H1 (cell line): ENCODE measurements around the gene CDC42EP1. TPM values are rescaled to one million over a fixed set of nuclear protein-coding genes. Genes with fewer than 3 reads are reported as not detected.

Source experiments
- CTCF ChIA-PET: fragments of 300-600 bp; sonication (Branson Sonifier 250); formaldehyde crosslinking; loops from one replicate; lab custom pipeline; 2021; ENCODE audit not compliant: partially characterized antibody; lab: Charles Lee
- POLR2A ChIA-PET: fragments of 300-600 bp; sonication (Branson Sonifier 250); formaldehyde crosslinking; loops from one replicate; lab custom pipeline; 2021; ENCODE audit warnings: inconsistent platforms; ENCODE audit not compliant: partially characterized antibody; lab: Charles Lee
- DNase-seq, 2 experiments: peaks; one replicate each; pipeline versions ENCODE4 v3.0.0 to v3.0.0-alpha.2; 2010 to 2022; ENCODE audit warnings: low spot score in 2 of 2, low read depth in 1 of 2, mixed read lengths in 1 of 2
- FAIRE-seq: peaks from 2 replicates; lab custom pipeline; 2011; peaks lifted over from hg19 to GRCh38; lab: Jason Lieb, UNC
- H2AFZ ChIP-seq: 2 replicates; pipeline ENCODE4 v1.8.1; 2012; ENCODE audit warnings: low read length, inconsistent platforms
- H2AK5ac ChIP-seq: 2 replicates; pipeline ENCODE4 v1.6.1; 2013; ENCODE audit warnings: low read depth, low read length
- H2BK120ac ChIP-seq: replicated peaks from 2 replicates; pipeline ENCODE3; 2013; ENCODE audit warnings: low read depth, low read length, inconsistent platforms
- H2BK12ac ChIP-seq: 2 replicates; pipeline ENCODE4 v1.6.1; 2013; ENCODE audit warnings: low read depth, low read length
- H2BK15ac ChIP-seq: 2 replicates; pipeline ENCODE4 v1.6.1; 2013; ENCODE audit warnings: low read length
- H2BK20ac ChIP-seq: 2 replicates; pipeline ENCODE4 v1.6.1; 2013; ENCODE audit warnings: low read length
- H2BK5ac ChIP-seq: 2 replicates; pipeline ENCODE4 v1.6.1; 2013; ENCODE audit warnings: low read depth, low read length
- H3K14ac ChIP-seq: 2 replicates; pipeline ENCODE4 v1.6.1; 2013; ENCODE audit warnings: inconsistent platforms; ENCODE audit not compliant: insufficient read length
- H3K18ac ChIP-seq: 2 replicates; pipeline ENCODE4 v1.6.1; 2013; ENCODE audit warnings: low read length; ENCODE audit errors: extremely low read depth
- H3K23ac ChIP-seq: 2 replicates; pipeline ENCODE4 v1.6.1; 2013; ENCODE audit warnings: inconsistent platforms; ENCODE audit not compliant: insufficient read length
- H3K23me2 ChIP-seq: 2 replicates; pipeline ENCODE4 v1.6.1; 2013; ENCODE audit warnings: low read depth, low read length
- H3K27ac ChIP-seq: 2 replicates; pipeline ENCODE4 v1.6.1; 2011; ENCODE audit warnings: low read depth, low read length, inconsistent platforms
- H3K27me3 ChIP-seq, 4 experiments: replicated peaks in 1 of 4; 1 replicate in 1 of 4; 2 replicates in 3 of 4; pipeline versions ENCODE4 v1.6.1 to v1.8.1; 2011 to 2013; ENCODE audit warnings: low read length in 3 of 4, mild to moderate bottlenecking in 3 of 4, inconsistent platforms in 2 of 4, mixed read lengths in 2 of 4, moderate library complexity in 1 of 4; ENCODE audit not compliant: control insufficient read depth in 3 of 4, insufficient read depth in 3 of 4; ENCODE audit errors: extremely low read depth in 1 of 4
- H3K36me3 ChIP-seq, 4 experiments: 2 replicates each; pipeline versions ENCODE4 v1.6.1 to v1.8.1; 2011 to 2013; ENCODE audit warnings: mild to moderate bottlenecking in 4 of 4, low read length in 3 of 4, moderate library complexity in 2 of 4, control low read depth in 1 of 4, inconsistent platforms in 1 of 4; ENCODE audit not compliant: insufficient read depth in 4 of 4, control insufficient read depth in 2 of 4
- H3K4ac ChIP-seq: replicated peaks from 2 replicates; pipeline ENCODE3; 2013; ENCODE audit warnings: low read length, low read depth, mixed read lengths, inconsistent platforms; ENCODE audit not compliant: insufficient read length
- H3K4me1 ChIP-seq, 4 experiments: replicated peaks in 1 of 4; 1 replicate in 1 of 4; 2 replicates in 3 of 4; pipeline versions ENCODE4 v1.6.1 to v1.8.1; 2011 to 2013; ENCODE audit warnings: low read length in 3 of 4, inconsistent platforms in 2 of 4, mixed read lengths in 1 of 4; ENCODE audit not compliant: insufficient read depth in 4 of 4, control insufficient read depth in 3 of 4
- H3K4me2 ChIP-seq, 2 experiments: 2 replicates each; pipeline versions ENCODE4 v1.6.1 to v1.8.1; 2011 to 2013; ENCODE audit warnings: low read depth in 2 of 2, low read length in 2 of 2, control low read depth in 1 of 2, inconsistent platforms in 1 of 2, mild to moderate bottlenecking in 1 of 2; ENCODE audit not compliant: insufficient read depth in 1 of 2
- H3K4me3 ChIP-seq, 4 experiments: fragments of 200-600, 300-600 bp in 1 of 4; sonication (generic), shearing (Covaris generic), sonication (Bioruptor Twin) in 1 of 4; 2 replicates each; pipeline versions ENCODE4 v1.5.1 to v1.8.1; 2011 to 2016; ENCODE audit warnings: low read length in 4 of 4, low read depth in 3 of 4, control low read depth in 2 of 4, inconsistent platforms in 2 of 4, mild to moderate bottlenecking in 2 of 4, mixed read lengths in 1 of 4, moderate library complexity in 1 of 4; ENCODE audit not compliant: insufficient read depth in 2 of 4; ENCODE audit errors: extremely low read depth in 1 of 4
- H3K56ac ChIP-seq: replicated peaks from 2 replicates; pipeline ENCODE3; 2013; ENCODE audit warnings: low read depth, mild to moderate bottlenecking, mixed read lengths, low read length, inconsistent platforms; ENCODE audit not compliant: insufficient read length
- H3K79me1 ChIP-seq: 2 replicates; pipeline ENCODE4 v1.6.1; 2013; ENCODE audit warnings: low read depth, low read length, control low read depth
- H3K79me2 ChIP-seq, 2 experiments: 2 replicates each; pipeline versions ENCODE4 v1.6.1 to v1.8.1; 2012 to 2013; ENCODE audit warnings: low read length in 2 of 2, mild to moderate bottlenecking in 2 of 2, inconsistent platforms in 1 of 2; ENCODE audit not compliant: insufficient read depth in 2 of 2, control insufficient read depth in 1 of 2
- H3K9ac ChIP-seq, 4 experiments: replicated peaks in 1 of 4; 1 replicate in 1 of 4; 2 replicates in 3 of 4; pipeline versions ENCODE4 v1.6.1 to v1.8.1; 2011 to 2013; ENCODE audit warnings: low read depth in 3 of 4, low read length in 3 of 4, control low read depth in 2 of 4, mild to moderate bottlenecking in 2 of 4, moderate library complexity in 2 of 4, inconsistent platforms in 1 of 4; ENCODE audit errors: extremely low read depth in 1 of 4
- H3K9me3 ChIP-seq, 2 experiments: 2 replicates each; pipeline versions ENCODE4 v1.6.1 to v1.8.1; 2012 to 2013; ENCODE audit warnings: mild to moderate bottlenecking in 2 of 2, moderate library complexity in 2 of 2, control low read depth in 1 of 2, inconsistent platforms in 1 of 2, low read depth in 1 of 2, low read length in 1 of 2, mixed read lengths in 1 of 2; ENCODE audit not compliant: insufficient read depth in 2 of 2
- H4K20me1 ChIP-seq, 2 experiments: replicated peaks in 1 of 2; 2 replicates each; pipeline versions ENCODE3 to v1.8.1; 2011 to 2013; ENCODE audit warnings: inconsistent platforms in 2 of 2, low read length in 2 of 2, mild to moderate bottlenecking in 1 of 2; ENCODE audit not compliant: insufficient read depth in 2 of 2, control insufficient read depth in 1 of 2
- H4K5ac ChIP-seq: 2 replicates; pipeline ENCODE4 v1.6.1; 2013; ENCODE audit warnings: low read length, low read depth, mixed read lengths, inconsistent platforms; ENCODE audit not compliant: insufficient read length
- H4K8ac ChIP-seq: 2 replicates; pipeline ENCODE4 v1.8.0; 2013; ENCODE audit warnings: mild to moderate bottlenecking, moderate library complexity, low read length, inconsistent platforms; ENCODE audit not compliant: insufficient read depth; ENCODE audit errors: extremely low read depth
- H4K91ac ChIP-seq: replicated peaks from 2 replicates; pipeline ENCODE3; 2013; ENCODE audit warnings: low read length, mixed read lengths, inconsistent platforms; ENCODE audit not compliant: insufficient read length
- CREB1 ChIP-seq: IDR thresholded peaks from 2 replicates; pipeline ENCODE4 v1.6.1; 2012; ENCODE audit warnings: inconsistent platforms
- EGR1 ChIP-seq: IDR thresholded peaks from 2 replicates; pipeline ENCODE4 v1.6.1; 2011; ENCODE audit warnings: low read depth, low read length, borderline replicate concordance
- HDAC2 ChIP-seq, 2 experiments: fragments of 300-600 bp in 1 of 2; sonication (generic) in 1 of 2; IDR thresholded peaks; 2 replicates each; pipeline ENCODE4 v1.6.1; 2011 to 2012; ENCODE audit warnings: low read depth in 2 of 2, low read length in 2 of 2, mild to moderate bottlenecking in 2 of 2, moderate library complexity in 2 of 2, borderline replicate concordance in 1 of 2, inconsistent platforms in 1 of 2
- KDM4A ChIP-seq: IDR thresholded peaks from one replicate; pipeline ENCODE4 v1.7.1; 2012; ENCODE audit warnings: low read depth, mild to moderate bottlenecking, moderate library complexity, low read length, inconsistent platforms; ENCODE audit not compliant: severe bottlenecking
- MAX ChIP-seq: IDR thresholded peaks from 2 replicates; pipeline ENCODE4 v1.6.1; 2012; ENCODE audit warnings: inconsistent platforms
- RFX5 ChIP-seq: IDR thresholded peaks from 2 replicates; pipeline ENCODE4 v1.6.1; 2011; ENCODE audit warnings: low read depth, low read length, improper control_type of control experiment, borderline replicate concordance
- SIN3A ChIP-seq, 2 experiments: IDR thresholded peaks in 1 of 2; conservative IDR thresholded peaks in 1 of 2; 2 replicates each; pipeline ENCODE4 v1.6.1; 2011 to 2012; ENCODE audit warnings: low read length in 2 of 2, improper control_type of control experiment in 1 of 2, low read depth in 1 of 2, mild to moderate bottlenecking in 1 of 2
- SIRT6 ChIP-seq: IDR thresholded peaks from one replicate; pipeline ENCODE4 v1.7.1; 2012; ENCODE audit warnings: low read length, inconsistent platforms
- SP2 ChIP-seq: IDR thresholded peaks from 2 replicates; pipeline ENCODE4 v1.6.1; 2012; ENCODE audit warnings: mild to moderate bottlenecking, low read length, inconsistent platforms
- SP4 ChIP-seq: IDR thresholded peaks from 2 replicates; pipeline ENCODE4 v1.6.1; 2012; ENCODE audit warnings: low read length, inconsistent platforms
- SUZ12 ChIP-seq: fragments of 200-600 bp; sonication (generic); IDR thresholded peaks from 2 replicates; pipeline ENCODE4 v1.6.1; 2012; ENCODE audit warnings: mild to moderate bottlenecking, inconsistent platforms, low read length, moderate library complexity, mixed read lengths
- TAF1 ChIP-seq: IDR thresholded peaks from 2 replicates; pipeline ENCODE4 v1.6.1; 2011; ENCODE audit warnings: mild to moderate bottlenecking, low read depth, low read length
- WGBS, 2 experiments: shearing (Covaris generic) in 1 of 2; methylation state at CpG; one replicate each; pipeline versions ENCODE4 v1.1.6 to v1.1.7; 2013 to 2015; ENCODE audit warnings: low lambda C conversion rate in 2 of 2, mixed read lengths in 2 of 2, inconsistent platforms in 1 of 2, low coverage in 1 of 2, missing lambda C conversion rate in 1 of 2; ENCODE audit not compliant: insufficient replicate concordance in 2 of 2, insufficient coverage in 1 of 2, insufficient read length in 1 of 2; ENCODE audit errors: extremely low coverage in 1 of 2, missing lambda C conversion rate in 1 of 2; 5-methylcytosine and 5-hydroxymethylcytosine counted together
- polyA plus RNA-seq, 7 experiments: library from polyadenylated mRNA; depleted of rRNA in 3 of 7; stranded (reverse) in 5 of 7; unstranded in 2 of 7; fragments of >200 nt in 5 of 7; fragments of 200-250 nt in 2 of 7; gene quantifications; 1 replicate in 5 of 7; 2 replicates in 1 of 7; 4 replicates in 1 of 7; pipeline versions ENCODE4 v1.2.1 to v1.2.3, GENCODE V29; 2011 to 2013; ENCODE audit warnings: missing spikeins in 2 of 7, mixed read lengths in 2 of 7
- total RNA-seq: library from RNA; stranded (reverse); fragmentation: NEBNext Ultra II Directional; extraction: Animal tissue kit (Norgen Biotek cat#: 25700); gene quantifications from 2 replicates; pipeline ENCODE4 v1.2.1, GENCODE V29; 2021

CDC42EP1 gene
- total and polyA plus RNA-seq, 2 of the 8 experiments (the other 6 are each of a cell fraction or from before 2014, with no cell fraction given): 8.3 to 11.2 TPM

GRCh38 chr22:37588546-37589215 lies 28.4 kb downstream of the CDC42EP1 start:
- Histone ChIP-seq H3K4me1 (peaks cover 0 to 10% (median 2%) of the 10 kb centered on the region in 4 experiments; a peak in 4 of 7 replicates), H3K9me3 (no peaks in the 10 kb centered on the region), H3K27me3 (no peaks in the 10 kb centered on the region), H2BK12ac (no peak overlapping the region)
- TF ChIP-seq TAF1 (no peak), CREB1 (no peak), EGR1 (no peak), RFX5 (no peak), SIRT6 (no peak), HDAC2 (IDR thresholded peaks at IDR 0.05; ENCODE audit: borderline replicate concordance in 1 of 2, low read depth in 2 of 2, low read length in 2 of 2) (no peak), SIN3A (conservative IDR thresholded peaks at IDR 0.05 in 1 of 2, IDR thresholded peaks at IDR 0.05 in 1 of 2; ENCODE audit: low read depth in 1 of 2, low read length in 2 of 2) (no peak), SP4 (no peak), SUZ12 (no peak), KDM4A (no peak), SP2 (no peak), MAX (no peak)
- TF ChIP-seq, all 59 proteins: peak for 0
- no peak for FAIRE-seq
- Histone ChIP-seq H2BK20ac (no peak overlapping the region), H3K27ac (no peak overlapping the region), H3K9ac (no peak overlapping the region), H2BK15ac (no peak overlapping the region), H3K4me2 (no peak overlapping the region), H3K36me3 (no peaks in the 10 kb centered on the region), H3K79me1 (no peaks in the 10 kb centered on the region), H3K4me3 (no peak overlapping the region), H3K18ac (no peak overlapping the region), H2BK120ac (no peak overlapping the region), H3K23me2 (no peaks in the 10 kb centered on the region), H2AK5ac (no peak overlapping the region), H3K56ac (no peak overlapping the region), H4K91ac (no peak overlapping the region), H2AFZ (no peak overlapping the region; the same call in 1 of the 2 replicates), H4K20me1 (no peaks in the 10 kb centered on the region), H3K23ac (no peak overlapping the region), H3K79me2 (no peaks in the 10 kb centered on the region), H3K4ac (no peak overlapping the region), H4K8ac (no peak overlapping the region), H2BK5ac (no peak overlapping the region), H4K5ac (no peak overlapping the region), H3K14ac (no peak overlapping the region)
- CTCF ChIA-PET: interaction anchor here (0.8 to 39.4 kb wide), 10 partner anchors 10 to 116 kb away, joined by 3 to 1347 read pairs (median 4); no protein-coding TSS in a partner anchor
- POLR2A ChIA-PET: interaction anchor here (1.0 to 2.1 kb wide), 7 partner anchors 11 to 161 kb away, joined by 3 to 8 read pairs (median 3); partner anchors contain the start of gene GGA1
- 88% methylated on average over 11 of the region's 11 CpGs; no CpG with 5 or more reads in 1 of the 2 experiments for WGBS, 2 experiments
- no peak for DNase-seq
